ENCODE data around the gene PCSK4. TPM values are rescaled to one million over a fixed set of nuclear protein-coding genes. Genes with fewer than 3 reads are reported as not detected.

Gene PCSK4
- total RNA-seq, 1 experiment from 2014 or later = 3.9 TPM

- Histone ChIP-seq H3F3A (ENCODE audit: low read length, unreplicated experiment) (no peaks in the 10 kb centered on the region), H3K79me2 (ENCODE audit: low read length) (no peaks in the 10 kb centered on the region), H3K4me3 (ENCODE audit: low read length) (no peak overlapping the region), H3K4me1 (ENCODE audit: insufficient read depth, low read length) (no peaks in the 10 kb centered on the region), H3K27ac (ENCODE audit: low read length) (no peak overlapping the region), H3K4me2 (ENCODE audit: low read length) (no peak overlapping the region), H2AFZ (ENCODE audit: low read length) (no peak overlapping the region), H3K27me3 (ENCODE audit: low read length) (no peaks in the 10 kb centered on the region), H4K20me1 (ENCODE audit: low read length) (no peaks in the 10 kb centered on the region), H3K9me3 (ENCODE audit: low read length) (no peaks in the 10 kb centered on the region), H3K36me3 (ENCODE audit: low read depth, low read length) (no peaks in the 10 kb centered on the region), H3K9me2 (replicated peaks; ENCODE audit: low read length) (no peaks in the 10 kb centered on the region), H3K9ac (ENCODE audit: low read length) (no peak overlapping the region)
- no TSS peak for BruUV-seq (replicated peaks)
- intact Hi-C loops (cut with micrococcal nuclease) = no loop called here
- ATAC-seq = no peak
- TF ChIP-seq EZH2 (IDR thresholded peaks at IDR 0.05; ENCODE audit: low read length, unreplicated experiment) = no peak
- TF ChIP-seq EZH2phosphoT487 (IDR thresholded peaks at IDR 0.05; ENCODE audit: borderline replicate concordance, low read length) = no peak
- TF ChIP-seq, protein P1, sequence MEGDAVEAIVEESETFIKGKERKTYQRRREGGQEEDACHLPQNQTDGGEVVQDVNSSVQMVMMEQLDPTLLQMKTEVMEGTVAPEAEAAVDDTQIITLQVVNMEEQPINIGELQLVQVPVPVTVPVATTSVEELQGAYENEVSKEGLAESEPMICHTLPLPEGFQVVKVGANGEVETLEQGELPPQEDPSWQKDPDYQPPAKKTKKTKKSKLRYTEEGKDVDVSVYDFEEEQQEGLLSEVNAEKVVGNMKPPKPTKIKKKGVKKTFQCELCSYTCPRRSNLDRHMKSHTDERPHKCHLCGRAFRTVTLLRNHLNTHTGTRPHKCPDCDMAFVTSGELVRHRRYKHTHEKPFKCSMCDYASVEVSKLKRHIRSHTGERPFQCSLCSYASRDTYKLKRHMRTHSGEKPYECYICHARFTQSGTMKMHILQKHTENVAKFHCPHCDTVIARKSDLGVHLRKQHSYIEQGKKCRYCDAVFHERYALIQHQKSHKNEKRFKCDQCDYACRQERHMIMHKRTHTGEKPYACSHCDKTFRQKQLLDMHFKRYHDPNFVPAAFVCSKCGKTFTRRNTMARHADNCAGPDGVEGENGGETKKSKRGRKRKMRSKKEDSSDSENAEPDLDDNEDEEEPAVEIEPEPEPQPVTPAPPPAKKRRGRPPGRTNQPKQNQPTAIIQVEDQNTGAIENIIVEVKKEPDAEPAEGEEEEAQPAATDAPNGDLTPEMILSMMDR (conservative IDR thresholded peaks at IDR 0.05; ENCODE audit: low read depth, low read length) = no peak
- POLR2A ChIA-PET (ENCODE audit: unreplicated experiment) = no interaction called here
- CTCF ChIA-PET = no interaction called here
- no peak for DNase-seq
Measured at GRCh38 chr19:1526066-1526778, 36.1 kb upstream of the PCSK4 start.

GRCh38 chr19:1525343-1525742, 35.2 kb upstream of the PCSK4 start:
- Histone ChIP-seq H3K9ac (ENCODE audit: low read length) (no peak overlapping the region), H3K79me2 (ENCODE audit: low read length) (no peaks in the 10 kb centered on the region), H4K20me1 (ENCODE audit: low read length) (no peaks in the 10 kb centered on the region), H3K4me3 (ENCODE audit: low read length) (no peak overlapping the region), H3F3A (ENCODE audit: low read length, unreplicated experiment) (no peaks in the 10 kb centered on the region), H3K9me2 (replicated peaks; ENCODE audit: low read length) (no peaks in the 10 kb centered on the region), H3K4me1 (ENCODE audit: insufficient read depth, low read length) (no peaks in the 10 kb centered on the region), H3K4me2 (ENCODE audit: low read length) (no peak overlapping the region), H3K9me3 (ENCODE audit: low read length) (no peaks in the 10 kb centered on the region), H3K27me3 (ENCODE audit: low read length) (no peaks in the 10 kb centered on the region), H3K27ac (ENCODE audit: low read length) (no peak overlapping the region), H2AFZ (ENCODE audit: low read length) (no peak overlapping the region), H3K36me3 (ENCODE audit: low read depth, low read length) (no peaks in the 10 kb centered on the region)
- intact Hi-C loops (cut with micrococcal nuclease) = no loop called here
- BruUV-seq (replicated peaks) = no TSS peak
- POLR2A ChIA-PET (ENCODE audit: unreplicated experiment) = no interaction called here
- DNase-seq (no peak), ATAC-seq (no peak)
- no peak for TF ChIP-seq EZH2 (IDR thresholded peaks at IDR 0.05; ENCODE audit: low read length, unreplicated experiment)
- TF ChIP-seq, protein P1 (conservative IDR thresholded peaks at IDR 0.05; ENCODE audit: low read depth, low read length) = no peak
- TF ChIP-seq EZH2phosphoT487 (IDR thresholded peaks at IDR 0.05; ENCODE audit: borderline replicate concordance, low read length) = no peak
- CTCF ChIA-PET = no interaction called here

DNA sequence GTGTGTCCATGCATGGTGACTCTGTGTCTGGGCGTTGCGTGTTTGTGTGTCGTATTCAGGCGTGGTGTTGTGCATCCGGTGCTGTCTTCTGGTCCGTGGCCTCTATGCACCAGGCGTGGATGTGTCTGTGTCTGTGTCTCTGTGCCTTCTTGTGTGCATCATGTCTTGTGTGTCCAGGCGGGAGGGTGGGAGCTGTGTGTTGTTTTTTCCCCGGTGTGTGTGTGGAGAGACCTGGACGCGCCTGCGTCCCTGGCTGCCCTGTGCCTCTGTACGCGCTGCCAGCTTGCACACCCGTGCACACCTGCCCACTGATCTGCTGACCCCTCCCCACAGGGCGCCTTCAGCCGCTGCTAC, 34.8 kb upstream of the PCSK4 start:
- ChIA-PET CTCF (no interaction called here), POLR2A (ENCODE audit: unreplicated experiment) (no interaction called here)
- Histone ChIP-seq H3K9me3 (ENCODE audit: low read length) (no peaks in the 10 kb centered on the region), H3K9ac (ENCODE audit: low read length) (no peak overlapping the region), H3K4me2 (ENCODE audit: low read length) (no peak overlapping the region), H3K27me3 (ENCODE audit: low read length) (no peaks in the 10 kb centered on the region), H3K79me2 (ENCODE audit: low read length) (no peaks in the 10 kb centered on the region), H3K4me3 (ENCODE audit: low read length) (no peak overlapping the region), H3K9me2 (replicated peaks; ENCODE audit: low read length) (no peaks in the 10 kb centered on the region), H2AFZ (ENCODE audit: low read length) (no peak overlapping the region), H3K4me1 (ENCODE audit: insufficient read depth, low read length) (no peaks in the 10 kb centered on the region), H4K20me1 (ENCODE audit: low read length) (no peaks in the 10 kb centered on the region), H3K36me3 (ENCODE audit: low read depth, low read length) (no peaks in the 10 kb centered on the region), H3K27ac (ENCODE audit: low read length) (no peak overlapping the region), H3F3A (ENCODE audit: low read length, unreplicated experiment) (no peaks in the 10 kb centered on the region)
- no peak for ATAC-seq
- BruUV-seq (replicated peaks) = no TSS peak
- intact Hi-C loops (cut with micrococcal nuclease) = no loop called here
- TF ChIP-seq EZH2 (IDR thresholded peaks at IDR 0.05; ENCODE audit: low read length, unreplicated experiment) (no peak), EZH2phosphoT487 (IDR thresholded peaks at IDR 0.05; ENCODE audit: borderline replicate concordance, low read length) (no peak)
- TF ChIP-seq, protein P1 (conservative IDR thresholded peaks at IDR 0.05; ENCODE audit: low read depth, low read length) = no peak
- no peak for DNase-seq
